ENCODE results near the gene SPINK6.

Gene SPINK6

GRCh38 chr5:148221508-148221907 is 18.7 kb downstream of the SPINK6 start:
- DNase-seq (ENCODE audit: low spot score): no peak
- no peak for FAIRE-seq

- FAIRE-seq: no peak
- DNase-seq (ENCODE audit: low spot score): no peak
Observed at GRCh38 chr5:148224117-148224742, 21.4 kb downstream of the SPINK6 start.

GRCh38 chr5:148228392-148228984 is 25.6 kb downstream of the SPINK6 start:
- DNase-seq (ENCODE audit: low spot score): no peak
- FAIRE-seq: no peak

- FAIRE-seq (no peak), DNase-seq (ENCODE audit: low spot score) (no peak)
Observed at GRCh38 chr5:148229840-148230239, 27.0 kb downstream of the SPINK6 start.

DNA sequence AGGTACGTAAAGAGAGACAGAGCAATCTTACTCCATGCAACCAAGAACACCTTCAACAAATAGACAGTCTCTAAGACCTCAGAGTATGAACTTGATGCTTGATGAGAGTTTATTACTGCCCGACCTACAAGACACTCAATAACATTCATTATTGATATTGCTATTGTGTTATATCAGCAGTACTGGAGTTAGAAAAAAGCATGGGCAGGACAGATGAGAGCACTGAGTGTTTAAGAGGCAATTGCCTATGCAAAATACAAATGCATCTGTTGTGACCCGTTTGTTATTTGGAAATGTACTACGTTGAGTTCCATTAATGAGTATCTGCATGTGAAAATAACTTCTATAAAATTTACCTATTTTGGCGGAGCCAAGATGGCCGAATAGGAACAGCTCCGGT is 27.4 kb downstream of the SPINK6 start:
- FAIRE-seq (no peak), DNase-seq (ENCODE audit: low spot score) (no peak)

- DNase-seq (ENCODE audit: low spot score): no peak
- FAIRE-seq: no peak
Observed at GRCh38 chr5:148237785-148238417, 35.1 kb downstream of the SPINK6 start.

- no peak for DNase-seq (ENCODE audit: low spot score)
- no peak for FAIRE-seq
Observed at GRCh38 chr5:148238418-148238794, 35.6 kb downstream of the SPINK6 start, which contains the start of gene MARCOL. TSS of gene MARCOL (plus strand) at chr5:148238525. CDS start at chr5:148238598, 73 bp downstream.

DNA sequence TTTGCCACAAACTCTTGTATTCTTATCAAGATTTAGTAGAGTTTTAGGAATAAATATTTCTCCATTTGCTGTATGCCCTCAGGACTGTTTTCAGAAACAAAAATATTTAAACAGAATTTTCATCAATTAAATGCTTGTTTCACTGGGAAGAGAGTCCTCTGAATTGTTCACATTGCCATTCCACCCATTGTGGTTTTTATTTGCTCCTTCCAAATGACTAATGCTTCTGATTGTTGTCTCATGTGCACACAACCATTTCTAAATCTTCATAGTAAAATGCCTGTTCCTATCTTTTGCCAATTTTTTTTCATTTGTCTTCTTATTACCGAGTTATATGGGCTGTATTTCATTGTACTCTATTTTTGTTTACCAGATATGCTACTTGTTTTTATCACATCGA is 46.1 kb downstream of the SPINK6 start:
- no peak for FAIRE-seq
- DNase-seq (ENCODE audit: low spot score): no peak

DNA sequence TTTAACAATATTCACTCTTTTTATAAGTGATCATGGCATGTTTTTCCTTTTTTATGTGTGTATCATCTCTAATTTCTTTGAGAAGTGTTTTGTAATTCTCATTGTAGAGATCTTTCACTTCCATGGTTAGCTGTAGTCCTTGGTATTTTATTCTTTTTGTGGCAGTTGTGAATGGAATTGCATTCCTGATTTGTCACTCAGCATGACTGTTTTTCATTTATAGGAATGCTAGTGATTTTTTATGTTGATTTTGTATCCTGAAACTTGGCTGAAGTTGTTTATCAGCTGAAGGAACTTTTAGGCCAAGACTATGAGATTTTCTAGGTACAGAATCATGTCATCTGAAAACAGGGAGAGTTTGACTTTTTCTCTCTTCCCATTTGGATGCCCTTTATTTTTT is 52.6 kb downstream of the SPINK6 start:
- FAIRE-seq (no peak), DNase-seq (ENCODE audit: low spot score) (no peak)

- FAIRE-seq (no peak), DNase-seq (ENCODE audit: low spot score) (no peak)
Observed at GRCh38 chr5:148259288-148259687, 56.4 kb downstream of the SPINK6 start.

GRCh38 chr5:148261221-148261620 is 58.4 kb downstream of the SPINK6 start:
- FAIRE-seq: no peak
- DNase-seq (ENCODE audit: low spot score): no peak

All from urothelium cell line (cell line).